Thyroid gland (tissue), 4 donors: ENCODE data around the gene SEMA5A. TPM values are rescaled to one million over a fixed set of nuclear protein-coding genes. Genes with fewer than 3 reads are reported as not detected.
"Not testable (repeated sequence)": the region's sequence is repeated elsewhere in the genome, so short reads cannot be mapped to it uniquely, and the experiment has no call there.

Experiments used
- DNase-seq, 2 donors: peaks; one replicate each; pipeline ENCODE4 v3.0.0-alpha.2; 2019
- H3K27ac ChIP-seq, 3 donors: fragments of 200-600 bp; sonication (generic); 1 replicate in 2 of 3; 2 replicates in 1 of 3; pipeline ENCODE4 v1.5.1; 2016 to 2019; ENCODE audit warnings: mild to moderate bottlenecking in 1 of 3, moderate library complexity in 1 of 3
- H3K27me3 ChIP-seq: fragments of 200-600 bp; sonication (generic); one replicate; pipeline ENCODE4 v1.5.1; 2019
- H3K36me3 ChIP-seq, 2 donors: fragments of 200-600 bp; sonication (generic); one replicate each; pipeline ENCODE4 v1.5.1; 2016 to 2019
- H3K4me1 ChIP-seq, 2 donors: fragments of 200-600 bp; sonication (generic); one replicate each; pipeline ENCODE4 v1.5.1; 2017 to 2019
- H3K4me3 ChIP-seq, 3 donors: fragments of 200-600 bp; sonication (generic); replicated peaks in 1 of 3; 1 replicate in 2 of 3; 2 replicates in 1 of 3; pipeline ENCODE4 v1.5.1; 2016; ENCODE audit warnings: mild to moderate bottlenecking in 1 of 3
- H3K9me3 ChIP-seq: fragments of 200-600 bp; sonication (generic); one replicate; pipeline ENCODE4 v1.5.1; 2017
- POLR2A ChIP-seq, 2 donors: fragments of 450-650 bp; IDR thresholded peaks; one replicate each; pipeline ENCODE4 v1.6.1; 2017; ENCODE audit warnings: antibody characterized with exemption in 2 of 2, mild to moderate bottlenecking in 2 of 2, moderate library complexity in 1 of 2
- WGBS, 2 donors: methylation state at CpG; one replicate each; pipeline ENCODE4 v1.1.5; 2017; 5-methylcytosine and 5-hydroxymethylcytosine counted together
- intact Hi-C: fragments of 100-400 bp; cut with DNase I; formaldehyde crosslinking; loops from one replicate; pipeline ENCODE4 v1.15.1; 2023
- total RNA-seq, 4 donors: library from RNA; depleted of rRNA; stranded (reverse); fragments of >200 nt; gene quantifications; one replicate each; pipeline ENCODE4 v1.2.3, GENCODE V29; 2016
- TF ChIP-seq, protein P1 (sequence below), 6 experiments: fragments of 200-600 bp in 3 of 6; fragments of 450-650 bp in 3 of 6; sonication (generic) in 3 of 6; IDR thresholded peaks; one replicate each; pipeline ENCODE4 v1.5.1; 2016 to 2019; ENCODE audit warnings: antibody characterized with exemption in 6 of 6, mild to moderate bottlenecking in 2 of 6, inconsistent platforms in 1 of 6, moderate library complexity in 1 of 6

Gene SEMA5A
- total RNA-seq, 4 donors from 2014 or later: 1.8 to 8.4 (median 3.8) TPM

DNA sequence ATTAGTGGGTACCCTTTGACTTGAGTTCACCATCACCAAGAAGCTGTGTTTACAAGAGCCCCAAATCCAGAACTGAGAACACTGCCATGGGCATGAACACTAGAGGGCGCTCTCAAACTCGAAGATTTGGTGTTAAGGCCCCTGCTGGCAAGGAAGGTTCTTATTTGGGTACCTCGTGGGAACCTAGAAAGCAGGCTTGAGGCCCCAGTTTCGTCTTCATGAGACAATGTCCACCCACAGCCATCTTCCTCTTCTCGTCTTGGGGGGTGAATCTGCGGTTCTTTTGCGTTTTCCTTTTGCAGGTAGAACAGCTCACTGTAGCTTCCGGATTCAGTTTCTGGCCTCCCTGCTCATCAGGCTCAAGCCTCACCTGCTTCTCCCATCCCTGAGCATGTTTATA lies 184.0 kb downstream of the SEMA5A start:
- H3K27me3 ChIP-seq: no peaks in the 10 kb centered on the region
- DNase-seq: peak; percentile 50 to 56
- H3K9me3 ChIP-seq: no peaks in the 10 kb centered on the region
- H3K36me3 ChIP-seq: no peaks in the 10 kb centered on the region
- H3K27ac ChIP-seq: no peak overlapping the region
- intact Hi-C loops: loop anchor here (5.0 kb wide), 1 partner anchor 180 kb away; no protein-coding TSS in a partner anchor
- H3K4me1 ChIP-seq: no peaks in the 10 kb centered on the region
- TF ChIP-seq, protein P1, sequence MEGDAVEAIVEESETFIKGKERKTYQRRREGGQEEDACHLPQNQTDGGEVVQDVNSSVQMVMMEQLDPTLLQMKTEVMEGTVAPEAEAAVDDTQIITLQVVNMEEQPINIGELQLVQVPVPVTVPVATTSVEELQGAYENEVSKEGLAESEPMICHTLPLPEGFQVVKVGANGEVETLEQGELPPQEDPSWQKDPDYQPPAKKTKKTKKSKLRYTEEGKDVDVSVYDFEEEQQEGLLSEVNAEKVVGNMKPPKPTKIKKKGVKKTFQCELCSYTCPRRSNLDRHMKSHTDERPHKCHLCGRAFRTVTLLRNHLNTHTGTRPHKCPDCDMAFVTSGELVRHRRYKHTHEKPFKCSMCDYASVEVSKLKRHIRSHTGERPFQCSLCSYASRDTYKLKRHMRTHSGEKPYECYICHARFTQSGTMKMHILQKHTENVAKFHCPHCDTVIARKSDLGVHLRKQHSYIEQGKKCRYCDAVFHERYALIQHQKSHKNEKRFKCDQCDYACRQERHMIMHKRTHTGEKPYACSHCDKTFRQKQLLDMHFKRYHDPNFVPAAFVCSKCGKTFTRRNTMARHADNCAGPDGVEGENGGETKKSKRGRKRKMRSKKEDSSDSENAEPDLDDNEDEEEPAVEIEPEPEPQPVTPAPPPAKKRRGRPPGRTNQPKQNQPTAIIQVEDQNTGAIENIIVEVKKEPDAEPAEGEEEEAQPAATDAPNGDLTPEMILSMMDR (IDR thresholded peaks at IDR 0.05): peak; percentile 20 to 66 (median 40)
- TF ChIP-seq POLR2A (IDR thresholded peaks at IDR 0.05): no peak
- no peak overlapping the region for H3K4me3 ChIP-seq
- 50 to 55% methylated on average over 8 of the region's 8 CpGs for WGBS, 2 donors

DNA sequence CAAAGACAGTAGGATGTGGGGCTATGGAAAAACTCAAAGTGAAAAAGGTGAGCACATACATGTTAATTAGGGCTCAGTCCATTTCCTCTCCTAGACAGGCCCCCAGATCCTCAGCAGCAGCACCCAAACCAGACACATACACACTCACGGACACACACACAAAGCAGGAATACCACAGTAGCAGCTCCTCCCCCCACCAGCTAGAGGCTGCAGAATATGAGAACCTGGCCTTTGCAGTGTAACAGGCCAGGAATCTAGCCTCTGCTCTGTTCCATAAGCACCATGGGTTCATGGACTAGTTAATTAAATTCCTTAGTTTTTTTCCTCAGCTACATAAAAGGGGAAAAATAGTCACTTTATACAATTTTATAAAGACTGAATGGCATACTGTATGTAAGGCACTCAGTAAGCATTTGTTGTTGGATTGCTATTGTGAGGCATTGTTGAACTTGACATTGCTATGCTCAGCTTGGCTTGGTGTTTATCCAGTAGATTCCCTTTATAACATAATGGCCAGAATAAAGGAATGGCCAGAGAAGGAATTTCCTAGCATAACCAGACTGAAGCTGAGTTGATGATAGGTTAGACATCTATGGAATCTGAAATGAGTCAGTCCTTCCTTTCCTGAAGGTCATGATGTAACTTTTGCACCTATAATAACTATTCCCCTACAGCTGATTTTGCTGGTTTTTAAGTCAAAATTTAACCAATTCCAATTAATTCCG lies 186.8 kb downstream of the SEMA5A start:
- no peak for DNase-seq
- Histone ChIP-seq H3K27ac (no peak overlapping the region), H3K36me3 (no peaks in the 10 kb centered on the region), H3K4me1 (no peaks in the 10 kb centered on the region), H3K9me3 (no peaks in the 10 kb centered on the region), H3K27me3 (no peaks in the 10 kb centered on the region), H3K4me3 (no peak overlapping the region)
- intact Hi-C loops: no loop called here
- TF ChIP-seq, protein P1 (IDR thresholded peaks at IDR 0.05): no peak
- TF ChIP-seq POLR2A (IDR thresholded peaks at IDR 0.05): no peak
- WGBS, 2 donors: 81 to 88% methylated on average over 2 of the region's 2 CpGs

GRCh38 chr5:9356351-9356825 lies 189.5 kb downstream of the SEMA5A start:
- no peak overlapping the region for H3K27ac ChIP-seq
- H3K4me3 ChIP-seq: no peak overlapping the region
- no peaks in the 10 kb centered on the region for H3K36me3 ChIP-seq
- intact Hi-C loops: no loop called here
- no peak for TF ChIP-seq POLR2A (IDR thresholded peaks at IDR 0.05)
- TF ChIP-seq, protein P1 (IDR thresholded peaks at IDR 0.05): no peak
- DNase-seq: no peak
- H3K27me3 ChIP-seq: no peaks in the 10 kb centered on the region
- no peaks in the 10 kb centered on the region for H3K9me3 ChIP-seq
- no peaks in the 10 kb centered on the region for H3K4me1 ChIP-seq
- WGBS, 2 donors: 26 to 32% methylated on average over 5 of the region's 5 CpGs

DNA sequence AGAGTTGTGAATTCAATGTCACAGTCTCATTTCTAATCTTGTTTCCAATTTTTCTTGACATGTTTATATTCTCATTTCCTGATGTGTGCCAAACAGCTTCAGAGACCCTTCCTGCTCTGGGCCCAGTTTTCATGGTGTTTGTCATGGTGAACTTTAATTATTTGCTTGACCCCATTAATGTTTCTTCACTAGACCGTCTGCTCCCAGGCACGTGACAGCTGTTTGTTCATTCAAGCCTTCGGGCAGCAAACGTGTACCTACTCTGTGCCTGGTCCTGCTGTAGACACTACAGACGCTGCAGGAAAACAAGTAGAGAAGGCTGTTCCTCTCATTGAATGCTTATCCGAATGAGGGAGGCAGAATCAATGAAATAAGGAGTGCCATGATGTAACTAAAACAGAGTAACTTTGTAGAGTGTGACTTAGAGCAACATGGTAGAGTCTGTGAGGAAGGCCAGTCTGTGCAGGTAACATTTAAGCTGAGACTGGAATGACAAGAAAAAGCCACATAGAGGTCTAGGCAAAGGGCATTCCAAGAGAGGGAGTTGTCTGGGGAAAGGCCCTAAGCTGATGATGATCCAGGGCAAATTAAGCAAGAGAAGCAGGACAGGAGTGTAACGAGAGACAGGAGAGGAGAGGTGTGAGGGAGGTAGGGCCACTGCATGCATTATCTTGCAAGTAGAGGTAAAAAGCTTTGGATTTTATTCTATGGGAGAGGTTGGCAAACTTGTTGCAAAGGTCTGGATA lies 191.4 kb downstream of the SEMA5A start:
- no peak for DNase-seq
- no peak overlapping the region for H3K27ac ChIP-seq
- no peak overlapping the region for H3K4me3 ChIP-seq
- TF ChIP-seq, protein P1 (IDR thresholded peaks at IDR 0.05): no peak
- no peak for TF ChIP-seq POLR2A (IDR thresholded peaks at IDR 0.05)
- H3K9me3 ChIP-seq: no peaks in the 10 kb centered on the region
- no peaks in the 10 kb centered on the region for H3K36me3 ChIP-seq
- no peaks in the 10 kb centered on the region for H3K27me3 ChIP-seq
- no peaks in the 10 kb centered on the region for H3K4me1 ChIP-seq
- intact Hi-C loops: no loop called here
- 87 to 92% methylated on average over 7 of the region's 7 CpGs for WGBS, 2 donors

DNA sequence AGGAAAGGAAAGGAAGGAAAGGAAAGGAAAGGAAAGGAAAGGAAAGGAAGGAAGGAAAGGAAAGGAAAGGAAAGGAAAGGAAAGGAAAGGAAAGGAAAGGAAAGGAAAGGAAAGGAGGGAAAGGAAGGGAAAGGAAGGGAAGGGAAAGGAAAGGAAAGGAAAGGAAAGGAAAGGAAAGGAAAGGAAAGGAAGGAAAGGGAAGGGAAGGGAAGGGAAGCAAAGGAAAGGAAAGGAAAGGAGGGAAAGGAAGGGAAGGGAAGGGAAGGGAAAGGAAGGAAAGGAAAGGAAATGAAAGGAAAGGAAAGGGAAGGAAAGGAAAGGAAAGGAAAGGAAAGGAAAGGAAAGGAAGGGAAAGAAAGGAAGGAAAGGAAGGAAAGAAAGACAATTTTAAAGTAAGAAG lies 192.8 kb downstream of the SEMA5A start:
- H3K9me3 ChIP-seq, DNase-seq, H3K4me3 ChIP-seq, H3K36me3 ChIP-seq, H3K4me1 ChIP-seq, H3K27ac ChIP-seq, intact Hi-C loops, H3K27me3 ChIP-seq: not testable (repeated sequence)
